Stimulated activated naive CD4-positive, alpha-beta T cell treated with Interleukin-2 at 50 U/mL for 16 hours (primary cell): ENCODE results near the gene RGL1.

ENCODE experiments used
- DNase-seq: peaks from one replicate; lab custom pipeline; 2025; lab: John Stamatoyannopoulos, UW

The RGL1 gene

DNA sequence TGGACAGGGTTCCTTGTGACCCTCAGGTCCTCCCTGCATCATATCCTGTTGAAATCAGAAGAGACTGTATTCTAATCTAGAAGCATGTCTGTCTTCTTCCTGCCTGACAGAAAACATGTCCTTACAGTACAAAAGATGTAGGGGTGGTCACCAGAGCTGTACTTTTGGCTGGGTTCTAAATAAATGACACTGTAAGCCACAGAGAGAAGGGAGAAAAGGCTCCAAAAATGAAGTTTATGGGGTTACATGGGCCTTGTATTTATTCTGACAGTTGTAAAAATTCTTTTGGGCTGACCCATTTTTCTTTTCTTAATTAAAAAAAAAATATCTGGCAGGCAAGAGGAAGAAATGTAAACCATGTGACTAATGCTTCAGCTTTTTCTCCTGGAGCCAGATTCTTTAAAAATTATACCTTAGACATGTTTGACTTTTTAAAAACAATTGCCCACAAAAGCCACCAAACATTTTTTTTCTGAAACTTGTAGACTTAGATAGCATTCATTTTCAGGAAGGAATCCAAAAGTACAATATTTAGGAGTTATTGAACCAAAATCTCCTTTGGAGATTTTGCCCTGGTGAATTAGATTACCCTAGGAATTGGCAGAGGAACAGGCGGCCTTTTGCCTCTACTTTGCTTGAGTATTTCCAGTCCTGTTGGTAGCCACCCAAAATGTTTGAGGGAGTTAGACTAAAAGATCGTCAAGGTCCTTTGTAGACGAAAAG lies 17.1 kb downstream of the RGL1 start:
- no peak for DNase-seq

- DNase-seq = no peak
Observed at GRCh38 chr1:183824291-183824690, 19.4 kb downstream of the RGL1 start.

GRCh38 chr1:183827801-183828200 lies 22.9 kb downstream of the RGL1 start:
- no peak for DNase-seq

- DNase-seq = no peak
Observed at GRCh38 chr1:183830389-183830788, 25.5 kb downstream of the RGL1 start.

- DNase-seq = no peak
Observed at GRCh38 chr1:183831311-183831710, 26.4 kb downstream of the RGL1 start.

DNA sequence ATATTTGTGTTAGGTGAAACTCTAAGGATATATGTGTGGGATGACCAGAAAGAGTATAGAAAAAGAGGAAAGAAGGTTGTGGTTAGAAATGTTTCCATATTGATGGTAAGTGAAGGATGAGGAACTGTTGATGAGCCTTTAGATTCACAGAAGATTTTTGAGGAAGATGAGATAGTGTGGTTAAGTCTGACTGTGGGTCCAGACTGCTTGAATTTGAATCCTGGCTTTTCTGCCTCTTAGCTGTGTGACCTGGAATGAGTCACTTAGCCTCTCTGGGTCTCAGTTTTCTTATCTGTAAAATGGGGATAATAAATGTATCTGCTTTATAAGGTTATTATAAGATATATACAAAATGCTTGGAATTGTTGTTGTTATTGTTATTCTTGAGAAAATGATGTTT lies 27.5 kb downstream of the RGL1 start:
- no peak for DNase-seq

DNA sequence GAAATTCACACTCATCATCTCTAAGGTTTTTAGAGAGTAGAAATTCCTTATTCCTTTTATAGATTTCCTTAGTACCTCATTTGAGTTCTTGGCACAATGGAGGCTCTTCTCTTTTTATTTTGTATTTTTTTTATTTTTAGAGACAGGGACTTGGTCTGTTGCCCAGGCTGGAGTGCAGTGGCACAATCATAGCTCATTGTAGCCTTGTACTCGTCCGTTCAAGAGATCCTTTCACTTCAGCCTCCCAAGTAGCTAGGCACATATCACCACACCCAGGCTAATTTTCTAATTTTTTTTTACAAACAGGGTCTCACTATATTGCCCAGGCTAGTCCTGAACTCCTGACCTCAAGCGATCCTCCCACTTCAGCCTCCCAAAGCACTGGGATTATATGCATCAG lies 29.6 kb downstream of the RGL1 start:
- no peak for DNase-seq

DNA sequence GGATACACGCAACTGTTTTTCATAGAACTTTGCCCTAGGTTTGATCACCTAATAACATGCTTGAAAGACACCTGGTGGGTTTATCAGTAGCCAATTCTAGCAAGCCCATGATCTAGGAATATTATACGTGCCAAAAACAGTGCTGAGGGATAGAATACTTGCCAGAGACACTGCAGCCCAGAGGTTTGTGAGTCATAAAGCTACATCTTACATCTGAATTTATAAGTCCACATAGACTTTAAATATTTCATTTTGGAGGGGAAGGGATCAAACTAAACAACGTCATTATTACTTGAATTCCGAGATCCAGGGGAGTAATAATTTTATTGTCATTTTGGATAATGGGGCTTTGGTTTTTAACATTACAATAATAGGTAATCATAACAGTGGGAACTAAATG lies 31.7 kb downstream of the RGL1 start:
- DNase-seq = no peak

- no peak for DNase-seq
Observed at GRCh38 chr1:183837062-183837461, 32.1 kb downstream of the RGL1 start.

- DNase-seq = no peak
Observed at GRCh38 chr1:183838221-183838620, 33.3 kb downstream of the RGL1 start.

DNA sequence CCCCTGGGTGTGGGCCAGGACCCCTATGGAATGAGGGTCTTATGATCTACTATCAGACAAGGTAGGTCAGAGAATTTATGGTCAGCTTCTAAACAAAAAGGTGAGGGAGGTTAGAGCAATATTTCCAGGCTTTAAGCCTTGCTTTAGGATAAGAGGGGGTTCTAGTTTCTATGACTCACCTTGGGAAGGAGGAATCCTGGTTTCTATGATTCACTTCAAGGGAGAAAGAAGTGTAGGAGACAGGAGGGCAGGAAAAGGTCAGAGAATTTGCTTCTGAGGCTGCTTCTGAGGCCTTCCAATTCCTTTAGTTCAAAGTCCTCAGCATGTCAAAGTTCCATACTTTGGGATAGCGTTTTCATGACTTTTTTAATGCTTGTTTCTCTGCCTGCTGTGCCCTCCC lies 35.2 kb downstream of the RGL1 start:
- no peak for DNase-seq

GRCh38 chr1:183841550-183841949 lies 36.6 kb downstream of the RGL1 start:
- no peak for DNase-seq

- peak; percentile 19 for DNase-seq
Observed at GRCh38 chr1:183841950-183842794, 37.3 kb downstream of the RGL1 start.

GRCh38 chr1:183842795-183843144 lies 37.9 kb downstream of the RGL1 start:
- DNase-seq = no peak

GRCh38 chr1:183844806-183845205 lies 39.9 kb downstream of the RGL1 start:
- no peak for DNase-seq

- DNase-seq = no peak
Observed at GRCh38 chr1:183845681-183846080, 40.8 kb downstream of the RGL1 start.

DNA sequence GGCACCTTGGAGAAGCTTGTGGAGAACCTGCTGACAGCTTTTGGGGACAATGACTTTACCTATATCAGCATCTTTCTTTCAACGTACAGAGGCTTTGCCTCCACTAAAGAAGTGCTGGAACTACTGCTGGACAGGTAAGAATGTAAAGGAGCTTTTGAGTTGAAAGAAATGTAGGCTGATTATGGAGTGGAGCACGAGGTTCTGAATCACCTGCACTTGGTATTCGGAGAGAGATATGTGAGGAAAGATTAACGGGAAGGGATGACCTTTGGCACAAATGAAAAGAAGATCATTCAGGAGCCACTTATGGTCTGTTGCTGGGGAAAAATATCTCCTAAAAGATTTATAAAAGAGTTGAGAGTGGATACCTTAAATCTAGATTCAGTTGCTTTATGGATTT lies 42.7 kb downstream of the RGL1 start:
- no peak for DNase-seq

GRCh38 chr1:183850852-183851251 lies 45.9 kb downstream of the RGL1 start:
- DNase-seq = no peak

DNA sequence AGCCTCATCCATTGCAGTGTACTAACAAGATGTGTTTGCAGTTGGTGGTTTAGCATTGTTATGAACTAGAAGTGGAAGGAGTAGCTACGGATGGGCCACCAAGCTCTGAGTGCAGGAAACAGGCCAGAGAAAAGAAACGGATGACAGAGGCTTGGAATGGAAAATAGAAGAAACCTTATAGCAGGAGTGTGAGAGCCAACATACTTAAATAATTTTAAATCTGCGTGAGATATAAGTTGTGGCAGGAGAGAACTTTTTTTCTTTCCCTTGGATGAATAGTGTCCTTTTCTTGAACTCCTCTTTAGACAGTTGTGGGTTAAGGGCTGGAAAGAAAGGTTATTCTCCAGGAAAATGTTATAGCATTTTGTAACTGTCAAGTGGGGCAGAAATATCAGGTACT lies 54.2 kb downstream of the RGL1 start:
- no peak for DNase-seq

- DNase-seq = no peak
Observed at GRCh38 chr1:183859831-183860230, 54.9 kb downstream of the RGL1 start.

DNA sequence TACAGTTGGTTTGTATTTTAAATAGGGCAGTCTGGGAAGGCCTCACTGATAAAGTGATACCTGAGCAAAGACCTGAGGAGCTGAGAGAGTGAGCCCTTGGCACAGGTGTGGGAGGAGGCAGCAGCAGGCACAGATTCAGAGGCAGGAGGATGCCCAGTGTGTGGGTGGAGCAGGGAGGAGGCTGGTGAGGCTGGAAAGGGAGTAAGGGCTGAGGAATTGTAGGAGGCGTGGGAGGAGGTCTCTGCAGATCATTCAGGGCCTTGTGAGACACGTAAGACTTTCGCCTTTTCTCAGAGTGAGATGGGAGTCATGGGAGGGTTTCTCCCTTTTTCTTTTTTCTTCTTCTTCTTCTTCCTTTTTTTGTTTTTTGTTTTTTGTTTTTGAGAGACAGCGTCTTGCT lies 58.0 kb downstream of the RGL1 start:
- no peak for DNase-seq

- DNase-seq = no peak
Observed at GRCh38 chr1:183863852-183864251, 58.9 kb downstream of the RGL1 start.

DNA sequence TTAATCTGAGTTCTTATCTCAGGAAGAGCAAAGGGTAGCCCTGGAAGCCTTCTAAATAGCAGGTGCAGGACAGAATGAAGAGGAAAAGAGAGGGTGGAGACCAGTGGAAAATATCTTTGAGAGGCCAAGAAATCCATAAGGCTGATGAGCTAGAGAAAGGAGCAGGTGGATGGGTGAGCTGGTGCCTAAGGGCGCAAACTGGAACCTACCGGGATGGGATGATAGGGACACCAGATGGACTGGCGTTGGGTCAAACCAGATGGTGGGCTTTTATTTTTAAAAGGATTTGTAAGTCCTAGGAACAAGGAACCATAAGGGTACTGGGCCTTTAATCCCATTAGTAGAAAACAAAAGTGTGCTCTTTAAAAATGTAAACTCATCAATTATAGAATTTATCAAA lies 59.7 kb downstream of the RGL1 start:
- no peak for DNase-seq

DNA sequence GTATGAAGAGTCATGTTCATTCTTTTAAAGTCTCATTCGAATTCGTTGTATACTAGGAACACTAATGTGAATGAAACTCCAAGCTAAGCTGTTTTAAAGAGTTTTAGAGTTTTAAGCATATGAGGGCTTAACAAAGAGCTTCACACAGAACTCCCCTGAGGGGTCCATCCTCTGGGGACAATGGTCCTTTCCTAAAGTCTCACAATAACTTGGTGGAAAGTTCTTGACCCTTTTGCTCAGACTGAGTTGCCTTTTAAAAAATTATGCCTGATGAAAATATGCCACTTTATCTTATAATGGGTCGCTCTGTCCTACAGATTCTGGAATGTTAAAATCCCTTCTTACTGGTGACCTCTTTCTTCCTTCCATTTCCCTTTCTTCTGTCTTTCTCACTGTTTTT lies 64.3 kb downstream of the RGL1 start:
- no peak for DNase-seq
